Pancreas (tissue), 10 donors: ENCODE results near the gene GMDS. TPM values are rescaled to one million over a fixed set of nuclear protein-coding genes. Genes with fewer than 3 reads are reported as not detected.

Experiments used
- ATAC-seq, 4 donors: fragments of 200-7000 bp; cut with Tn5 transposase; one replicate each; pipeline versions ENCODE4 v1.8.0 to v1.9.1; 2020; ENCODE audit warnings: mild to moderate bottlenecking in 4 of 4, moderate library complexity in 4 of 4
- DNase-seq, 6 donors: peaks; one replicate each; pipeline ENCODE4 v3.0.0-alpha.2; 2020
- FAIRE-seq: peaks from 2 replicates; lab custom pipeline; 2012; peaks lifted over from hg19 to GRCh38; lab: Jason Lieb, UNC
- H3K27ac ChIP-seq, 4 donors: fragments of 200-600 bp; sonication (generic); 1 replicate in 3 of 4; 2 replicates in 1 of 4; pipeline versions ENCODE4 v1.5.0 to v1.8.0; 2020
- H3K27me3 ChIP-seq, 4 donors: fragments of 200-600 bp; one replicate each; pipeline ENCODE4 v1.8.0; 2021
- H3K36me3 ChIP-seq, 3 donors: fragments of 200-600 bp; sonication (generic) in 1 of 3; one replicate each; pipeline versions ENCODE4 v1.5.0 to v1.8.0; 2020 to 2021
- H3K4me1 ChIP-seq, 3 donors: fragments of 200-600 bp; one replicate each; pipeline ENCODE4 v1.8.0; 2021
- H3K4me3 ChIP-seq, 4 donors: fragments of 200-600 bp; sonication (generic) in 2 of 4; one replicate each; pipeline versions ENCODE4 v1.5.0 to v1.8.0; 2020 to 2021
- H3K9me3 ChIP-seq, 4 donors: fragments of 200-600 bp; one replicate each; pipeline ENCODE4 v1.8.0; 2021
- WGBS, 2 donors: extraction: QIAGEN DNeasy Blood & Tissue Kit; methylation state at CpG; one replicate each; pipeline ENCODE4 v1.1.7; 2013; 5-methylcytosine and 5-hydroxymethylcytosine counted together
- intact Hi-C, 3 donors: fragments of 100-400 bp; cut with DNase I; formaldehyde crosslinking; loops; one replicate each; pipeline versions ENCODE4 v1.11.1 to v1.14.2; 2022
- polyA plus RNA-seq, 2 donors: library from polyadenylated mRNA; stranded (reverse); fragments of 200-250 nt; gene quantifications; one replicate each; pipeline ENCODE4 v1.2.3, GENCODE V29; 2013
- total RNA-seq, 6 donors: library from RNA; stranded (reverse); fragmentation: NEBNext Ultra II Directional in 4 of 6; extraction: Animal tissue kit (Norgen Biotek cat#: 25700) in 4 of 6; gene quantifications; one replicate each; pipeline versions ENCODE4 v1.2.1 to v1.2.4, GENCODE V29; 2021 to 2023
- TF ChIP-seq, protein P1 (sequence below), 4 donors: fragments of 200-600 bp; sonication (generic) in 3 of 4; IDR thresholded peaks; one replicate each; pipeline versions ENCODE4 v1.5.0 to v1.8.0; 2021; ENCODE audit warnings: antibody characterized with exemption in 4 of 4
- donor health status: healthy with polysubstance abuse.
- donor health status: DM: no; HTN: no; CAD: no; lungs with moderate emphysema.
- donor health status: DM: no; HTN: no; CAD: no.
- donor health status: control.
- donor health status: control.
- donor health status: Bipolar disorder and iron deficiency.
- donor health status: DM: yes; HTN: yes; CAD: no.
- donor health status: DM: no; HTN: no; CAD: no.
- donor health status: DM: no; HTN: no; CAD: no.
- donor health status: DM: yes; HTN: yes; CAD: no.

GMDS gene
- total and polyA plus RNA-seq, 8 donors, result 7.6 to 40.8 (median 26.5) TPM

DNA sequence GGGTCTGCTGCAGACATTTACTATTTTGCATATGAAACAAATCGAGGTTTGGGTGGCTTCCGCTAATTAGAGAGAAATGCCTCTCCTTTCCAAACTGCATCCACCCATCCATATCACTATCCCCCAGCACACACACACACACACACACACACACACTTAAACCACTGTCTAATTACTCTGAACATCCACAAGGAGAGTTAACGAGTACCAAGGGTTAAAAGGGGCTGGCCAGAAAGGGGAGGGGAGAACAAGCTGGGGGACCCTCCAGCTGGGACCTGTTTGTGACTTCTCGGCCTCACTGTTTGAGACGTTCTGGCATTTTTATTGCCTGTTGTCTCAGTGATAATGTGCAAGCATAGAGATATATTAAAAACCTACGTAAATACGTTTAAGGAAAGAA lies 374.5 kb downstream of the GMDS start:
- Histone ChIP-seq H3K27me3 (no peaks in the 10 kb centered on the region), H3K4me3 (no peak overlapping the region), H3K36me3 (no peaks in the 10 kb centered on the region), H3K9me3 (no peaks in the 10 kb centered on the region), H3K4me1 (peaks cover 4 to 28% (median 5%) of the 10 kb centered on the region in 3 donors), H3K27ac (no peak overlapping the region)
- TF ChIP-seq, protein P1, sequence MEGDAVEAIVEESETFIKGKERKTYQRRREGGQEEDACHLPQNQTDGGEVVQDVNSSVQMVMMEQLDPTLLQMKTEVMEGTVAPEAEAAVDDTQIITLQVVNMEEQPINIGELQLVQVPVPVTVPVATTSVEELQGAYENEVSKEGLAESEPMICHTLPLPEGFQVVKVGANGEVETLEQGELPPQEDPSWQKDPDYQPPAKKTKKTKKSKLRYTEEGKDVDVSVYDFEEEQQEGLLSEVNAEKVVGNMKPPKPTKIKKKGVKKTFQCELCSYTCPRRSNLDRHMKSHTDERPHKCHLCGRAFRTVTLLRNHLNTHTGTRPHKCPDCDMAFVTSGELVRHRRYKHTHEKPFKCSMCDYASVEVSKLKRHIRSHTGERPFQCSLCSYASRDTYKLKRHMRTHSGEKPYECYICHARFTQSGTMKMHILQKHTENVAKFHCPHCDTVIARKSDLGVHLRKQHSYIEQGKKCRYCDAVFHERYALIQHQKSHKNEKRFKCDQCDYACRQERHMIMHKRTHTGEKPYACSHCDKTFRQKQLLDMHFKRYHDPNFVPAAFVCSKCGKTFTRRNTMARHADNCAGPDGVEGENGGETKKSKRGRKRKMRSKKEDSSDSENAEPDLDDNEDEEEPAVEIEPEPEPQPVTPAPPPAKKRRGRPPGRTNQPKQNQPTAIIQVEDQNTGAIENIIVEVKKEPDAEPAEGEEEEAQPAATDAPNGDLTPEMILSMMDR (IDR thresholded peaks at IDR 0.05), result no peak
- no peak for ATAC-seq
- 80% methylated on average over 7 of the region's 7 CpGs for WGBS, 2 donors
- intact Hi-C loops, result no loop called here
- FAIRE-seq, result no peak
- DNase-seq, result no peak

DNA sequence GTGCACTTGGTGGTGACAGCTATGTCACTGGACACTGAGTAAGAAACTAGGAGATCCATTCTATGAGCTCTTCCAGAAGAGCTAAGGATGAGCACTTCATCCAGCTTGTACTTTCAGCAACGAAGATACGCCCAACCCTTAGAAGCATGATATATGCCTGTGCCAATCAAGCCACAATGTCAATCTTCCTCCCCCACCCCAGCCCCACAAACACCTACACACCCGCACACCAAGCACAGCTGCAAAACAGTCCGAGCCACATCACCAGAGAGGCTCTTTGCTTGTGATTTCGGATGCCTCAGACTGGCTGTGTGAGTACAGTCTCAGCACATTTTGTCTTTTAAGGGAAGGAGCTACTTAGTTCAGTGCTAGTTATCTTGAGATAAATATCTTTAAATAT lies 375.2 kb downstream of the GMDS start:
- no peak for ATAC-seq
- H3K4me1 ChIP-seq, result peaks cover 4 to 33% (median 5%) of the 10 kb centered on the region in 3 donors
- TF ChIP-seq, protein P1 (IDR thresholded peaks at IDR 0.05), result no peak
- H3K27ac ChIP-seq, result no peak overlapping the region
- H3K27me3 ChIP-seq, result no peaks in the 10 kb centered on the region
- H3K4me3 ChIP-seq, result no peak overlapping the region
- no peaks in the 10 kb centered on the region for H3K9me3 ChIP-seq
- intact Hi-C loops, result no loop called here
- H3K36me3 ChIP-seq, result no peaks in the 10 kb centered on the region
- WGBS, 2 donors, result 95 to 97% methylated on average over 5 of the region's 5 CpGs
- DNase-seq, result no peak
- no peak for FAIRE-seq

DNA sequence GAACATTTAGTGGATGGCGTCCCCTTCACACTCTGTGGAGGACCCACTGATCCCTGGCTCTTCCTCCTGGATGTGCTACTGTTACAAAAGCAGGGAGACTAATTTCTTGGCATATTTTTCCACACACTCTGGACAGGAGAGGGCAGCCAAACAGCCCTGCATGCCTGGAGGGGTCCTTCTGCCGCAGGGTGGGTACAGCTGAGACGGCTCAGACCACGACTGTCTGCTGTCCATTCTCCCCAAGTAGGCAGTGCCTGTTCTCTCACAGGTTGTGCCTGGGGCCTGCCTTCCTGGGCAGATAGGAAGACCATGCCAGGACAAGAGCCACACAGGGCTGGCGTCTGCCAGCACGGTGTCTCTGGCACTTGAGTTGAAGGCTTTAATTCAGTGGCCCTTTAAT lies 375.6 kb downstream of the GMDS start:
- Histone ChIP-seq H3K27me3 (no peaks in the 10 kb centered on the region), H3K4me3 (no peak overlapping the region), H3K9me3 (no peaks in the 10 kb centered on the region), H3K36me3 (no peaks in the 10 kb centered on the region), H3K27ac (no peak overlapping the region), H3K4me1 (peaks cover 4 to 36% (median 5%) of the 10 kb centered on the region in 3 donors)
- no peak for DNase-seq
- TF ChIP-seq, protein P1 (IDR thresholded peaks at IDR 0.05), result no peak
- 95% methylated on average over 6 of the region's 6 CpGs for WGBS, 2 donors
- intact Hi-C loops, result no loop called here
- FAIRE-seq, result no peak
- ATAC-seq, result no peak

DNA sequence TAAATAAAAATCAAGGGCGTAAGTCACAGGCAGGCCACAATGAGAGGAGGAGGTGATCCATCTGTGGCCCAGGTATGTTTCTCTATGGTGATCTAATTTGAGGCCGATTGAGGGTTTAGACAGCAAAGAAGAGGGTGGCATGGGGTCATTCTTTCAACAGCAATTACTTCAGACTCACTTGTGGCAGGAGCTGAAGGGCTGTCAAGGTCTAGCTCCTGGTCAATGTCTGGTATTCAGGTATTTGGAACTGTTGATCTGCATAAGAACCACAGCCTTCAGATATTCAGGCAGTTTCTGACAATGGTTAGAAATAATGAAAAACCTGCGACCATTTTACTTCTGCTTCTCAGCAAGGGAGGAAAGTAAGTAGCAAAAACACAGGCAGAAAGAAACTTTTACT lies 376.1 kb downstream of the GMDS start:
- DNase-seq, result no peak
- Histone ChIP-seq H3K36me3 (no peaks in the 10 kb centered on the region), H3K4me1 (peaks cover 4 to 36% (median 5%) of the 10 kb centered on the region in 3 donors), H3K4me3 (no peak overlapping the region), H3K27ac (no peak overlapping the region), H3K9me3 (no peaks in the 10 kb centered on the region), H3K27me3 (no peaks in the 10 kb centered on the region)
- TF ChIP-seq, protein P1 (IDR thresholded peaks at IDR 0.05), result no peak
- no peak for FAIRE-seq
- intact Hi-C loops, result no loop called here
- WGBS, 2 donors, result 92% methylated on average over 3 of the region's 3 CpGs
- no peak for ATAC-seq

DNA sequence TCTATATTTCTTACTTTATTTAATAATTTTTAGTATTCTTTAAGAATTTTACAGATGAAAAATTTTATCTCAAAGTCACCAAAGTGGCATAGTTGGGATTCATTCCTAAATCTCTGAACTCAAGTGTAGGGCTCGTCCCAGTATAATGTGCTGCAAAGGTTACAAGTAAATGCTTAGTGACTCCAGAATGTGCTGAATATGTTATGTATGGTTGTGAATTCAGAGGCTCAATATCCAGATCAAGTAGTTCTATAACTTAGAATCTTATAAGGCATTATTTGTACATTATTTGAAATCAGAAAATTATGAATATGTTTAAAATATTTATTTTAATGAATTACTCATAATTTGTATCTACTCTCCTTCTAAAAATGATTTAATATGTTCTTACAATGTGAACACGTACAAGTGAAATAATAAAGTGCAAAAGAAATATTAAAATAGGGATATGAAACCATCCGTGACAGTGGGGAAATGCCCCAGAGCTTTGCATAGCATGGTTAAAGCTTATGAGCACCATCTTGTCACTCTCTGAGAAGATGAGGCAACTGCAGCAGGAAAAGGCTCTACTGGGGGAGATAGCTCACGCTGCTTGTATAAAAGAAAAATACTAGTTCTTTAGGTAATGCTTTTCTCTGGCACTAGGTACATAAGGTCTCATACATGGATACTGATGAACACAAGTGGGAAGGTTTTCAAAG lies 376.7 kb downstream of the GMDS start:
- no peaks in the 10 kb centered on the region for H3K9me3 ChIP-seq
- FAIRE-seq (no peak), DNase-seq (no peak), ATAC-seq (no peak)
- no peaks in the 10 kb centered on the region for H3K36me3 ChIP-seq
- 95 to 98% methylated on average over 4 of the region's 4 CpGs for WGBS, 2 donors
- no peaks in the 10 kb centered on the region for H3K27me3 ChIP-seq
- H3K4me3 ChIP-seq, result no peak overlapping the region
- TF ChIP-seq, protein P1 (IDR thresholded peaks at IDR 0.05), result no peak
- intact Hi-C loops, result no loop called here
- no peak overlapping the region for H3K27ac ChIP-seq
- H3K4me1 ChIP-seq, result peaks cover 5 to 36% (median 8%) of the 10 kb centered on the region in 3 donors
